Activated naive CD4-positive, alpha-beta T cell treated with anti-CD3 and anti-CD28 coated beads, Interleukin-2, amount 10 ng/mL, durations not matched to agents 7 days and 5 days (primary cell): ENCODE measurements around the gene OR7D2.

ENCODE experiments used
- CTCF ChIA-PET: fragments of 350-600 bp; sonication (Branson Sonifier 250); formaldehyde crosslinking; loops from one replicate; lab custom pipeline; 2021; ENCODE audit warnings: antibody characterized with exemption; lab: Charles Lee
- DNase-seq: peaks from one replicate; pipeline ENCODE4 v3.0.0-alpha.2; 2020
- H3K27ac Mint-ChIP-seq: one replicate; pipeline ENCODE4 v1.8.0; 2021; ENCODE audit warnings: mild to moderate bottlenecking, moderate library complexity, mixed read lengths
- H3K27me3 Mint-ChIP-seq: one replicate; pipeline ENCODE4 v1.8.0; 2021; ENCODE audit warnings: mild to moderate bottlenecking, mixed read lengths
- H3K36me3 Mint-ChIP-seq: one replicate; pipeline ENCODE4 v1.8.0; 2021; ENCODE audit warnings: mixed read lengths
- H3K4me1 Mint-ChIP-seq: one replicate; pipeline ENCODE4 v1.8.0; 2021; ENCODE audit warnings: mixed read lengths
- H3K4me3 Mint-ChIP-seq: one replicate; pipeline ENCODE4 v1.8.0; 2021; ENCODE audit warnings: mild to moderate bottlenecking, moderate library complexity, mixed read lengths
- H3K9me3 Mint-ChIP-seq: one replicate; pipeline ENCODE4 v1.8.0; 2021; ENCODE audit warnings: mixed read lengths

Gene OR7D2

GRCh38 chr19:9178901-9179300, at the start of gene OR7D2:
OR7D2 (plus strand) TSS chr19:9178979; CDS start chr19:9185782, 6,803 bp downstream.
- DNase-seq: no peak
- Mint-ChIP-seq H3K9me3 (peaks cover 14% of the 10 kb centered on the region), H3K4me3 (no peak within 1 kb of the TSS), H3K27ac (no peak within 1 kb of the TSS), H3K36me3 (no peaks in the 10 kb centered on the region), H3K27me3 (no peaks in the 10 kb centered on the region), H3K4me1 (no peaks in the 10 kb centered on the region)
- CTCF ChIA-PET: no interaction called here

DNA sequence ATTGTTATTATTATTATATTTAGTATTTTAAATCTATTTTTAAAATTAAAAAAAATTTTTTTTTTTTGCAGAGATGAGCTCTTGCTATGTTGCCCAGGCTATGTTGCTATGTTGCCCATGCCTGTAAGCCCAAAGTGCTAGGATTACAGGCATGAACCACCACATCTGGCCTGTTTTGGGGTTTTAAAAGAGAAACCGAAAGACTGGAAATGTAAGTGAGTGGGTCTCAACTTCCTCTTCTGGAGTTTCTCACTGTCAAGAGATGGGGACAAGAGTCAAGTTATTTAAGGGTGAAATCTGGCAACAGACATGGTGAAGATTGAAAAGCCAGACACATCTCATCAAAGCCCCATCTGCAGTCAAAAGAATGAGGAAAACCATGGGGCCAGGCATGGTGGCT, 47.8 kb upstream of the OR7D2 start:
- DNase-seq: no peak
- Mint-ChIP-seq H3K9me3 (no peaks in the 10 kb centered on the region), H3K4me3 (no peak overlapping the region), H3K27ac (no peak overlapping the region), H3K36me3 (no peaks in the 10 kb centered on the region), H3K4me1 (peaks cover 10% of the 10 kb centered on the region), H3K27me3 (peaks cover 8% of the 10 kb centered on the region)
- CTCF ChIA-PET: no interaction called here

DNA sequence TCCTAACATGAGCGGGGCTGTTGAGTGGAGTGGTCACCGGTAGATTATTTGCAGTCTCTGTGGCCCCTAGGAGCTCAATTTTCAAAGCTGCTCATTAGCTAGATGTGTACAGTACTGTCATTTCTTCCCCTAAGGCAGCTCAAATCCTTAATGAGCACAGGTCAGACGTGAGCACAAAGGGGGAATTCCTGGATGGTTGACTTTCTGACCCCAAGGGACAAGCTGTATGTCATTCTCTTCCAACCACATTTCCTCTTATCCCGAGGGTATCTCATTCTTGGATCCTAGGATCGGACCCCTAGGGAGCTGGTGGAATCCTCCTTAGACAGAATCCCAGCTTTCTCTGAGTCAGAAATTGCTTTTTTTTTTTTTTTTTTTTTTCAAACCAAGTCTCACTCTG, 46.4 kb upstream of the OR7D2 start:
- no peaks in the 10 kb centered on the region for H3K9me3 Mint-ChIP-seq
- H3K36me3 Mint-ChIP-seq: no peaks in the 10 kb centered on the region
- H3K27ac Mint-ChIP-seq: no peak overlapping the region
- H3K4me3 Mint-ChIP-seq: no peak overlapping the region
- peaks cover 1% of the 10 kb centered on the region for H3K27me3 Mint-ChIP-seq
- H3K4me1 Mint-ChIP-seq: peaks cover 14% of the 10 kb centered on the region
- DNase-seq: no peak
- CTCF ChIA-PET: no interaction called here

GRCh38 chr19:9139609-9140158, 39.1 kb upstream of the OR7D2 start:
- CTCF ChIA-PET: no interaction called here
- peak overlapping the region; percentile 96 for H3K4me3 Mint-ChIP-seq
- peaks cover 13% of the 10 kb centered on the region for H3K9me3 Mint-ChIP-seq
- DNase-seq: no peak
- peak overlapping the region; percentile 92 for H3K27ac Mint-ChIP-seq
- H3K36me3 Mint-ChIP-seq: peaks cover 34% of the 10 kb centered on the region
- no peaks in the 10 kb centered on the region for H3K27me3 Mint-ChIP-seq
- peaks cover 33% of the 10 kb centered on the region for H3K4me1 Mint-ChIP-seq

DNA sequence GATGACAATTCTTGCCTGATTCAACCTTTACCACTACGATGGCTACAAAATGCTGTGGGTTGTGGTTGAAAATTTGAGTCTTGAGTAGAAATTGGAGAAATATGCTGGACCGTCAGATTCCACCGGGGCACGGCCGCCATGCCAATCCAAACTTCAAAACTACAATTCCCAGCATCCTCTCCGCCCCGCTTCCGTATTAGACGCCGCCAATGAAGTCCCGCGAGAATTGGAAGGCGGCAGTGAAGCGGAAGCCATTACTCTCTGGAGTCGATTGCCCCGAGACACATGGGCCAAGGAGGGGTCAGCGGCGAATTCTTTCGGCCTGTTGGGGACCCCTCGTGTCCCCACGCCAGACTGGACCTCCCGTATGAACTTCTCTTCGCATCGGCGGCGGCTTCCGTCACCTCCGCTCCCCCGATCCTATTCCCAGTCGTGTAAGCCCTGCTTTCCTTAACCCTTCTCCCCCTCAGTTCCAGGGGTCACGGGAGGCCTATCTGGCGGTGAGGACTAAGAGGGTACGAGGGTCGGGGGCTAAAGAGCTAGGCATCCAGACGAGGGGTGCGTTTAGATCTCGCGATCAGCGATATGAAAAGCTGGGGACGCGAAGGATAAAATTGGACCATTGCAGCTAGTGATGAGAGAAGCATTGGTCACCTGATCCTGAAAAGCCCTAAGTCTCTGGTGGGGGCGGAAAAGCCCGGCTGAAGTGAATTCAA, 38.5 kb upstream of the OR7D2 start, which contains the start of gene ZNF317:
ZNF317 (plus strand) TSS at position 239 of the 716 bp plus-strand sequence. CDS start 15,620 bp downstream, outside the sequence.
- Mint-ChIP-seq H3K9me3 (peaks cover 19% of the 10 kb centered on the region), H3K27ac (peak within 1 kb of the TSS; percentile 92), H3K36me3 (peaks cover 40% of the 10 kb centered on the region), H3K4me1 (peaks cover 33% of the 10 kb centered on the region), H3K4me3 (peak within 1 kb of the TSS; percentile 96), H3K27me3 (no peaks in the 10 kb centered on the region)
- DNase-seq: peak; percentile 96
- CTCF ChIA-PET: no interaction called here

DNA sequence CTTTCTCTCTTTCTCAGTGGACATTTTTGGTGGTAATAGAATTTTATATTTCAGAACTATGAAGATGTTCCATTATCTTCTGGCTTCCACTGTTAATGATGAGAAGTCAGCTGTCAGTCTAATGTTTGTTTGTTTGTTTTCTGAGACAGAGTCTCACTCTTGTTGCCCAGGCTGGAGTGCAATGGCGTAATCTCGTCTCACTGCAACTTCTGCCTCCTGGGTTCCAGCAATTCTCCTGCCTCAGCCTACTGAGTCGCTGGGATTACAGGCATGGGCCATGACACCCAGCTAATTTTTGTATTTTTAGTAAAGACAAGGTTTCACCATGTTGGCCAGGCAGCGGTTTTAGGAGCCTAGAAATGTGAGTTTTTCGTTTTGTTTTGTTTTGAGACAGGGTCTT, 33.9 kb upstream of the OR7D2 start:
- Mint-ChIP-seq H3K4me1 (peaks cover 25% of the 10 kb centered on the region), H3K9me3 (peaks cover 55% of the 10 kb centered on the region), H3K27me3 (no peaks in the 10 kb centered on the region), H3K27ac (no peak overlapping the region), H3K4me3 (no peak overlapping the region), H3K36me3 (peaks cover 81% of the 10 kb centered on the region)
- CTCF ChIA-PET: no interaction called here
- DNase-seq: no peak

GRCh38 chr19:9146882-9147281, 31.9 kb upstream of the OR7D2 start:
- no peaks in the 10 kb centered on the region for H3K27me3 Mint-ChIP-seq
- DNase-seq: no peak
- peaks cover 90% of the 10 kb centered on the region for H3K36me3 Mint-ChIP-seq
- H3K4me1 Mint-ChIP-seq: peaks cover 12% of the 10 kb centered on the region
- no peak overlapping the region for H3K27ac Mint-ChIP-seq
- CTCF ChIA-PET: no interaction called here
- H3K4me3 Mint-ChIP-seq: no peak overlapping the region
- peaks cover 73% of the 10 kb centered on the region for H3K9me3 Mint-ChIP-seq

DNA sequence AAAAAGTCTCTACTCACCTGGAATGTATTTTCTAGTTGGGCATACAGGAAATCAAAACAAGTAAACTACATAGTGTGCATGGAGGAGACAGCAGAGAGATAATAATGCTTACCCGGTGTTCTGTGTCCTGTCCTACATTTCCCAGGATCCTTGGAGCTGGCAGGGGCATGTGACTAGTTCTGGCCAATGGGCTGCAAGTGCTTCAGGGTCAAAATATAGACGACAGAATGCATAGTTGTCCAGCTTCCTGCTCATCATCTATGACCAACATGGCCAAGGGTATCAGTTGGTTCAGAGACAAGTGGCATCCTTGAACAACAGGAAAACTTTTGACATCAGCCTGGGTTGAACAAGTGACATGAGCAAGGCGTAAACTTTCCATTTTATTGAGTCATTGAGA, 30.1 kb upstream of the OR7D2 start:
- peaks cover 92% of the 10 kb centered on the region for H3K36me3 Mint-ChIP-seq
- DNase-seq: no peak
- H3K4me1 Mint-ChIP-seq: peaks cover 2% of the 10 kb centered on the region
- CTCF ChIA-PET: no interaction called here
- peak overlapping the region; percentile 60 for H3K27ac Mint-ChIP-seq
- peaks cover 81% of the 10 kb centered on the region for H3K9me3 Mint-ChIP-seq
- no peaks in the 10 kb centered on the region for H3K27me3 Mint-ChIP-seq
- H3K4me3 Mint-ChIP-seq: no peak overlapping the region

- H3K9me3 Mint-ChIP-seq: peaks cover 84% of the 10 kb centered on the region
Measured at GRCh38 chr19:9149997-9150396, 28.8 kb upstream of the OR7D2 start.

GRCh38 chr19:9150650-9151049, 28.1 kb upstream of the OR7D2 start:
- Mint-ChIP-seq H3K9me3 (peaks cover 84% of the 10 kb centered on the region), H3K4me1 (peaks cover 2% of the 10 kb centered on the region), H3K27ac (no peak overlapping the region), H3K27me3 (no peaks in the 10 kb centered on the region), H3K4me3 (no peak overlapping the region), H3K36me3 (peaks cover 93% of the 10 kb centered on the region)
- DNase-seq: no peak
- CTCF ChIA-PET: no interaction called here

More at GRCh38 chr19:9149997-9150396, 28.8 kb upstream of the OR7D2 start:
- H3K4me3 Mint-ChIP-seq: no peak overlapping the region
- H3K36me3 Mint-ChIP-seq: peaks cover 93% of the 10 kb centered on the region
- no peak overlapping the region for H3K27ac Mint-ChIP-seq
- H3K4me1 Mint-ChIP-seq: peaks cover 2% of the 10 kb centered on the region
- no peak for DNase-seq
- CTCF ChIA-PET: no interaction called here
- H3K27me3 Mint-ChIP-seq: no peaks in the 10 kb centered on the region

DNA sequence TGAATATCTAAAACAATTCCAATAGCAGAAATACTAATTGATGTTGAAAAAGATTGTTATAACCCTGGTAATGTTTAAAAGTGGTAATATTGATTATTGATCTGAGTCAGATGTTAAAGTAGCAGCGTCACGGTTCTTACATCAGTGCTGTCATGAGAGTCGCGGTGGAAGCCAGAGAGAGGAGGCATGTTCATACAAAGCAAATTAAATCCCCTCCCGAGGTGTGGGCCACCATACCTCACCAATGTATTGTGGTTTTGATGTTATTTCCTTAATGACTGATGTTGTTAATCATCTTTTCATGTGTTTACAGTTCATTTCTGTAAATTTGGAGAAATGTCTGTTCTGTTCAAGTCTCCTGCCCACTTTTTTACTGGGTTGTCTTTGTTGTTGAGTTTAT, 27.4 kb upstream of the OR7D2 start:
- Mint-ChIP-seq H3K4me1 (peaks cover 2% of the 10 kb centered on the region), H3K27me3 (no peaks in the 10 kb centered on the region), H3K27ac (no peak overlapping the region), H3K4me3 (no peak overlapping the region), H3K36me3 (peaks cover 96% of the 10 kb centered on the region), H3K9me3 (peaks cover 87% of the 10 kb centered on the region)
- DNase-seq: no peak
- CTCF ChIA-PET: no interaction called here

- CTCF ChIA-PET: no interaction called here
- no peaks in the 10 kb centered on the region for H3K27me3 Mint-ChIP-seq
Measured at GRCh38 chr19:9155591-9155990, 23.2 kb upstream of the OR7D2 start.

GRCh38 chr19:9156304-9156703, 22.5 kb upstream of the OR7D2 start:
- H3K27ac Mint-ChIP-seq: no peak overlapping the region
- CTCF ChIA-PET: no interaction called here

More at GRCh38 chr19:9155591-9155990, 23.2 kb upstream of the OR7D2 start:
- Mint-ChIP-seq H3K4me1 (peaks cover 2% of the 10 kb centered on the region), H3K27ac (no peak overlapping the region), H3K4me3 (no peak overlapping the region), H3K9me3 (peaks cover 79% of the 10 kb centered on the region), H3K36me3 (peaks cover 97% of the 10 kb centered on the region)
- no peak for DNase-seq

DNA sequence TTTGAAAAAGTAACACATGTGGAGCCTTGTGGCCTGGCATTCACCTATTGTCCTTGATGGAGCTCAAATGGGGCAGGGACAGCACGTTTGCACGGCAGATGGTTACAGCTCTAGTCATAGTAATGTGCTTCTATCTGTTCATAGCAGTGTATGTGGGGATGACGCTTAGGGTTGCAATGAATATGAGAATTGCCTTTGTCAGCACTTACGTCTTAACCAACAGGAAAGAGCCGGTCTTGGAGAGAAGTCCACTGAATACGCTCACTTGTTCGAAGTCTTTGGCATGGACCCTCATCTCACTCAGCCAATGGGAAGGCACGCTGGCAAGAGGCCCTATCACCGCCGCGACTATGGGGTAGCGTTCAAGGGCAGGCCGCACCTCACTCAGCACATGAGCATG, 18.9 kb upstream of the OR7D2 start:
- Mint-ChIP-seq H3K4me1 (no peaks in the 10 kb centered on the region), H3K36me3 (peaks cover 94% of the 10 kb centered on the region), H3K27me3 (no peaks in the 10 kb centered on the region), H3K27ac (no peak overlapping the region), H3K4me3 (no peak overlapping the region), H3K9me3 (peaks cover 75% of the 10 kb centered on the region)
- no peak for DNase-seq
- CTCF ChIA-PET: no interaction called here

More at GRCh38 chr19:9156304-9156703, 22.5 kb upstream of the OR7D2 start:
- no peak overlapping the region for H3K4me3 Mint-ChIP-seq
- H3K4me1 Mint-ChIP-seq: peaks cover under 1% of the 10 kb centered on the region
- H3K36me3 Mint-ChIP-seq: peaks cover 97% of the 10 kb centered on the region
- peaks cover 79% of the 10 kb centered on the region for H3K9me3 Mint-ChIP-seq
- H3K27me3 Mint-ChIP-seq: no peaks in the 10 kb centered on the region
- no peak for DNase-seq

- H3K4me1 Mint-ChIP-seq: no peaks in the 10 kb centered on the region
- no peak for DNase-seq
- H3K36me3 Mint-ChIP-seq: peaks cover 94% of the 10 kb centered on the region
- H3K27me3 Mint-ChIP-seq: no peaks in the 10 kb centered on the region
- H3K27ac Mint-ChIP-seq: no peak overlapping the region
- CTCF ChIA-PET: no interaction called here
- no peak overlapping the region for H3K4me3 Mint-ChIP-seq
- H3K9me3 Mint-ChIP-seq: peaks cover 68% of the 10 kb centered on the region
Measured at GRCh38 chr19:9161427-9161826, 17.4 kb upstream of the OR7D2 start.
